Heart left ventricle (tissue), 16 donors: ENCODE measurements around the gene MAP3K20. TPM values are rescaled to one million over a fixed set of nuclear protein-coding genes. Genes with fewer than 3 reads are reported as not detected.
"Not testable (repeated sequence)": the region's sequence is repeated elsewhere in the genome, so short reads cannot be mapped to it uniquely, and the experiment has no call there.

ENCODE experiments used
- ATAC-seq, 4 donors: fragments of 200-7000 bp; cut with Tn5 transposase; one replicate each; pipeline ENCODE4 v1.9.1; 2020 to 2022; ENCODE audit warnings: moderate library complexity in 4 of 4, mild to moderate bottlenecking in 3 of 4, moderate number of reproducible peaks in 1 of 4
- DNase-seq, 5 donors: peaks; one replicate each; pipeline ENCODE4 v3.0.0-alpha.2; 2020
- H3K27ac ChIP-seq, 12 donors: fragments of 200-600 bp; sonication (generic) in 4 of 12; one replicate each; pipeline versions ENCODE4 v1.5.0 to v1.8.0; 2016 to 2022; ENCODE audit warnings: mild to moderate bottlenecking in 2 of 12
- H3K27me3 ChIP-seq, 9 donors: fragments of 200-600 bp; sonication (generic) in 2 of 9; one replicate each; pipeline versions ENCODE4 v1.5.1 to v1.8.0; 2016 to 2022; ENCODE audit warnings: mild to moderate bottlenecking in 3 of 9
- H3K36me3 ChIP-seq, 9 donors: fragments of 200-600 bp; sonication (generic) in 2 of 9; one replicate each; pipeline versions ENCODE4 v1.5.0 to v1.8.0; 2018 to 2022; ENCODE audit warnings: mild to moderate bottlenecking in 2 of 9
- H3K4me1 ChIP-seq, 12 donors: fragments of 200-600 bp; sonication (generic) in 4 of 12; one replicate each; pipeline versions ENCODE4 v1.5.0 to v1.8.0; 2016 to 2022; ENCODE audit warnings: mild to moderate bottlenecking in 3 of 12
- H3K4me3 ChIP-seq, 12 donors: fragments of 200-600 bp; sonication (generic) in 4 of 12; one replicate each; pipeline versions ENCODE4 v1.5.0 to v1.8.0; 2017 to 2022; ENCODE audit warnings: mild to moderate bottlenecking in 9 of 12, moderate library complexity in 4 of 12
- H3K9me3 ChIP-seq, 12 donors: fragments of 200-600 bp; sonication (generic) in 4 of 12; one replicate each; pipeline versions ENCODE4 v1.5.0 to v1.8.0; 2016 to 2022; ENCODE audit warnings: mild to moderate bottlenecking in 1 of 12
- CTCF ChIP-seq, 12 donors: fragments of 200-600 bp; sonication (generic) in 4 of 12; IDR thresholded peaks; one replicate each; pipeline versions ENCODE4 v1.5.0 to v1.8.0; 2018 to 2022; ENCODE audit warnings: antibody characterized with exemption in 12 of 12, mild to moderate bottlenecking in 5 of 12
- POLR2A ChIP-seq, 2 donors: fragments of 450-650 bp; IDR thresholded peaks; one replicate each; pipeline ENCODE4 v1.6.1; 2017; ENCODE audit warnings: antibody characterized with exemption in 2 of 2, mild to moderate bottlenecking in 2 of 2, moderate library complexity in 2 of 2
- WGBS, 4 donors: extraction: QIAGEN DNeasy Blood & Tissue Kit in 2 of 4; methylation state at CpG; one replicate each; pipeline versions ENCODE4 v1.1.5 to v1.1.7; 2013 to 2018; 5-methylcytosine and 5-hydroxymethylcytosine counted together
- intact Hi-C, 10 donors: fragments of 100-400 bp; cut with DNase I; formaldehyde crosslinking; loops; one replicate each; pipeline versions ENCODE4 v1.11.1 to v1.14.2; 2022
- polyA plus RNA-seq, 2 donors: library from polyadenylated mRNA; stranded (reverse); fragments of 200-250 nt; gene quantifications; one replicate each; pipeline ENCODE4 v1.2.3, GENCODE V29; 2013
- total RNA-seq, 9 donors: library from RNA; depleted of rRNA in 2 of 9; stranded (reverse); fragments of >200 nt in 2 of 9; fragmentation: NEBNext Ultra II Directional in 3 of 9; extraction: Animal tissue kit (Norgen Biotek cat#: 25700) in 3 of 9; gene quantifications; one replicate each; pipeline versions ENCODE4 v1.1.0 to v1.2.4, GENCODE V29; 2016 to 2023
- donor health status: ischemic (EF 13 %, LVEDD 7.1; RV severe dilation, severe dysfunction).
- donor health status: healthy with polysubstance abuse.
- donor health status: DM: no; HTN: yes; CAD: no.
- donor health status: DM: no; HTN: no; CAD: no.
- donor health status: ischemic (EF 25% LVEDD 6.9; RV normal size, moderate dysfunction).
- donor health status: ischemic (EF 25% LVEDD 5.7; RV mildly dilated, moderate dysfunction).
- donor health status: healthy.
- donor health status: DM: yes; HTN: yes; CAD: no.
- donor health status: ischemic (EF 35%, LVEDD 5.7; RV mildly dilated, moderate dysfunction).
- donor health status: nonischemic (EF 11% LVEDD 7.7; RV severe dilation, severe dysfunction).
- donor health status: DM: yes; HTN: yes; CAD: no.
- donor health status: PGD.
- donor health status: ischemic (EF 29% LVEDD 5.4; RV normal size, mild dysfunction).
- donor health status: nonischemic (EF 23%, LVEDD 6.1; RV moderate dilation, normal function).

Gene MAP3K20
- total and polyA plus RNA-seq, 11 donors, result 98.6 to 487 (median 355) TPM

- ATAC-seq (peak in 3 of 4 donors; percentile 60 to 71 (median 68)), DNase-seq (peak in 3 of 5 donors; percentile 17 to 53 (median 41))
- Histone ChIP-seq H3K27ac (peak overlapping the region in 3 of 12 donors; percentile 21 to 35 (median 24)), H3K4me3 (no peak overlapping the region), H3K36me3 (peaks cover 0 to 9% (median 0%) of the 10 kb centered on the region in 9 donors), H3K9me3 (no peaks in the 10 kb centered on the region), H3K27me3 (no peaks in the 10 kb centered on the region), H3K4me1 (peaks cover 0 to 55% (median 30%) of the 10 kb centered on the region in 12 donors)
- no peak for TF ChIP-seq POLR2A (IDR thresholded peaks at IDR 0.05)
- intact Hi-C loops, result no loop called here
- WGBS, 4 donors, result 41 to 69% (median 62%) methylated on average over 3 of the region's 3 CpGs
Observed at GRCh38 chr2:173124441-173124840, 48.8 kb downstream of the MAP3K20 start.

GRCh38 chr2:173126819-173127218 lies 51.2 kb downstream of the MAP3K20 start:
- Histone ChIP-seq H3K4me3 (no peak overlapping the region), H3K36me3 (peaks cover 0 to 6% (median 0%) of the 10 kb centered on the region in 9 donors), H3K9me3 (no peaks in the 10 kb centered on the region), H3K27me3 (peaks cover 0 to 3% (median 0%) of the 10 kb centered on the region in 9 donors), H3K27ac (no peak overlapping the region), H3K4me1 (peaks cover 0 to 64% (median 33%) of the 10 kb centered on the region in 12 donors)
- 54 to 80% (median 73%) methylated on average over 1 of the region's 1 CpG for WGBS, 4 donors
- TF ChIP-seq CTCF (IDR thresholded peaks at IDR 0.05) (no peak), POLR2A (IDR thresholded peaks at IDR 0.05) (no peak)
- ATAC-seq (no peak), DNase-seq (no peak)
- intact Hi-C loops, result no loop called here

GRCh38 chr2:173128132-173128531 lies 52.5 kb downstream of the MAP3K20 start:
- 86 to 97% (median 93%) methylated on average over 5 of the region's 5 CpGs for WGBS, 4 donors

GRCh38 chr2:173130496-173131465 lies 55.1 kb downstream of the MAP3K20 start:
- ATAC-seq, result peak; percentile 44 to 67 (median 56)
- peaks cover 0 to 52% (median 29%) of the 10 kb centered on the region in 12 donors for H3K4me1 ChIP-seq

More at GRCh38 chr2:173128132-173128531, 52.5 kb downstream of the MAP3K20 start:
- Histone ChIP-seq H3K4me1 (peaks cover 0 to 61% (median 40%) of the 10 kb centered on the region in 12 donors), H3K27me3 (peaks cover 0 to 11% (median 0%) of the 10 kb centered on the region in 9 donors)
- H3K36me3 ChIP-seq, H3K9me3 ChIP-seq, intact Hi-C loops, ATAC-seq, DNase-seq, H3K4me3 ChIP-seq, H3K27ac ChIP-seq: not testable (repeated sequence)

More at GRCh38 chr2:173130496-173131465, 55.1 kb downstream of the MAP3K20 start:
- 37 to 41% (median 38%) methylated on average over 6 of the region's 6 CpGs for WGBS, 4 donors
- TF ChIP-seq CTCF (IDR thresholded peaks at IDR 0.05) (no peak), POLR2A (IDR thresholded peaks at IDR 0.05) (no peak)
- Histone ChIP-seq H3K9me3 (no peaks in the 10 kb centered on the region), H3K4me3 (no peak overlapping the region), H3K27me3 (peaks cover 0 to 11% (median 0%) of the 10 kb centered on the region in 9 donors), H3K27ac (no peak overlapping the region), H3K36me3 (peaks cover 0 to 6% (median 0%) of the 10 kb centered on the region in 9 donors)
- intact Hi-C loops, result loop anchor here in 1 of 10 donors (5.0 kb wide), 1 partner anchor 48 kb away; no protein-coding TSS in a partner anchor
- DNase-seq, result no peak
